Measurements from ENCODE around the gene TMEM88. TPM values are rescaled to one million over a fixed set of nuclear protein-coding genes. Genes with fewer than 3 reads are reported as not detected.

The TMEM88 gene
- total RNA-seq, 1 experiment from 2014 or later, result 2.8 TPM

GRCh38 chr17:7859028-7859427 lies 4.2 kb downstream of the TMEM88 start:
- intact Hi-C loops (cut with micrococcal nuclease), result no loop called here
- POLR2A ChIA-PET, result no interaction called here

GRCh38 chr17:7862692-7863437 lies 8.0 kb downstream of the TMEM88 start:
- intact Hi-C loops (cut with micrococcal nuclease), result loop anchor here (1.0 to 2.0 kb wide), 4 partner anchors 34 to 194 kb away; no protein-coding TSS in a partner anchor
- peak; percentile 89 for TF ChIP-seq RAD21 (IDR thresholded peaks at IDR 0.05; ENCODE audit: low read depth)
- TF ChIP-seq, protein P1, sequence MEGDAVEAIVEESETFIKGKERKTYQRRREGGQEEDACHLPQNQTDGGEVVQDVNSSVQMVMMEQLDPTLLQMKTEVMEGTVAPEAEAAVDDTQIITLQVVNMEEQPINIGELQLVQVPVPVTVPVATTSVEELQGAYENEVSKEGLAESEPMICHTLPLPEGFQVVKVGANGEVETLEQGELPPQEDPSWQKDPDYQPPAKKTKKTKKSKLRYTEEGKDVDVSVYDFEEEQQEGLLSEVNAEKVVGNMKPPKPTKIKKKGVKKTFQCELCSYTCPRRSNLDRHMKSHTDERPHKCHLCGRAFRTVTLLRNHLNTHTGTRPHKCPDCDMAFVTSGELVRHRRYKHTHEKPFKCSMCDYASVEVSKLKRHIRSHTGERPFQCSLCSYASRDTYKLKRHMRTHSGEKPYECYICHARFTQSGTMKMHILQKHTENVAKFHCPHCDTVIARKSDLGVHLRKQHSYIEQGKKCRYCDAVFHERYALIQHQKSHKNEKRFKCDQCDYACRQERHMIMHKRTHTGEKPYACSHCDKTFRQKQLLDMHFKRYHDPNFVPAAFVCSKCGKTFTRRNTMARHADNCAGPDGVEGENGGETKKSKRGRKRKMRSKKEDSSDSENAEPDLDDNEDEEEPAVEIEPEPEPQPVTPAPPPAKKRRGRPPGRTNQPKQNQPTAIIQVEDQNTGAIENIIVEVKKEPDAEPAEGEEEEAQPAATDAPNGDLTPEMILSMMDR (IDR thresholded peaks at IDR 0.05 in 2 of 3, conservative IDR thresholded peaks at IDR 0.05 in 1 of 3; ENCODE audit: borderline replicate concordance in 1 of 3, insufficient read depth in 1 of 3, low read depth in 2 of 3, low read length in 2 of 3), result peak; percentile 66 to 88 (median 74)
- no peak for TF ChIP-seq SP1 (IDR thresholded peaks at IDR 0.05; ENCODE audit: low read depth)
- no peak for DNase-seq (ENCODE audit: low read depth, low spot score)
- ChIA-PET CTCF (interaction anchor here (0.7 to 4.0 kb wide), 12 partner anchors 11 to 195 kb away, joined by 3 to 31 read pairs (median 4); no protein-coding TSS in a partner anchor), RAD21 (ENCODE audit: low non-redundant PET in 1 of 2, low total read pairs in 2 of 2, uncharacterized antibody in 2 of 2, unreplicated experiment in 2 of 2) (interaction anchor here in 1 of 2 experiments (0.7 kb wide), 1 partner anchor 126 kb away, joined by 5 read pairs; no protein-coding TSS in a partner anchor), POLR2A (interaction anchor here (0.6 kb wide), 1 partner anchor 119 kb away, joined by 3 read pairs; no protein-coding TSS in a partner anchor)
- no TSS peak for BruUV-seq (replicated peaks)
- Histone ChIP-seq H3K4me2 (ENCODE audit: low read length) (no peak overlapping the region), H3K4me3 (replicated peaks in 1 of 2; ENCODE audit: low read depth in 1 of 2, low read length in 2 of 2) (no peak overlapping the region), H3K9me2 (ENCODE audit: insufficient read depth) (no peaks in the 10 kb centered on the region), H2AFZ (ENCODE audit: low read depth, low read length, poor library complexity, severe bottlenecking) (no peak overlapping the region), H3K36me3 (ENCODE audit: control insufficient read depth in 1 of 2, insufficient read depth in 2 of 2, low read length in 2 of 2) (peaks cover 8 to 32% of the 10 kb centered on the region in 2 experiments; a peak in 3 of 4 replicates), H3K27me3 (ENCODE audit: insufficient read depth, low read length) (no peaks in the 10 kb centered on the region), H4K20me1 (ENCODE audit: insufficient read depth) (no peaks in the 10 kb centered on the region), H3K9ac (ENCODE audit: low read length) (no peak overlapping the region), H3K4me1 (ENCODE audit: control insufficient read depth in 1 of 2, insufficient read depth in 2 of 2, low read length in 2 of 2) (peaks cover 6 to 24% of the 10 kb centered on the region in 2 experiments), H3K79me2 (ENCODE audit: insufficient read depth, low read length) (peaks cover 31% of the 10 kb centered on the region), H3K27ac (ENCODE audit: low read depth, low read length) (no peak overlapping the region), H3K9me3 (ENCODE audit: control insufficient read depth in 1 of 2, insufficient read depth in 1 of 2, low read depth in 1 of 2, low read length in 2 of 2) (peaks cover 0 to 9% of the 10 kb centered on the region in 2 experiments; a peak in 1 of 4 replicates)
- ATAC-seq, result no peak

More at GRCh38 chr17:7859028-7859427, 4.2 kb downstream of the TMEM88 start:
- H3K9me3 ChIP-seq (ENCODE audit: control insufficient read depth in 1 of 2, insufficient read depth in 1 of 2, low read depth in 1 of 2, low read length in 2 of 2), result no peaks in the 10 kb centered on the region
- no TSS peak for BruUV-seq (replicated peaks)
- ChIA-PET CTCF (interaction anchor here (0.8 to 1.4 kb wide), 3 partner anchors 34 to 131 kb away, joined by 3 to 4 read pairs (median 3); no protein-coding TSS in a partner anchor), RAD21 (ENCODE audit: low non-redundant PET in 1 of 2, low total read pairs in 2 of 2, uncharacterized antibody in 2 of 2, unreplicated experiment in 2 of 2) (no interaction called here)
- H2AFZ ChIP-seq (ENCODE audit: low read depth, low read length, poor library complexity, severe bottlenecking), result no peak overlapping the region
- H3K9ac ChIP-seq (ENCODE audit: low read length), result peak overlapping the region; percentile 93
- no peaks in the 10 kb centered on the region for H3K9me2 ChIP-seq (ENCODE audit: insufficient read depth)
- peak overlapping the region; percentile 92 for H3K27ac ChIP-seq (ENCODE audit: low read depth, low read length)
- no peak for DNase-seq (ENCODE audit: low read depth, low spot score)
- TF ChIP-seq MAX (IDR thresholded peaks at IDR 0.05) (no peak), EZH2phosphoT487 (IDR thresholded peaks at IDR 0.05; ENCODE audit: borderline replicate concordance) (no peak), ATF3 (IDR thresholded peaks at IDR 0.05) (no peak), JUND (IDR thresholded peaks at IDR 0.05) (no peak), ELF1 (IDR thresholded peaks at IDR 0.05; ENCODE audit: borderline replicate concordance, low read depth) (no peak), POLR2A (IDR thresholded peaks at IDR 0.05; ENCODE audit: borderline replicate concordance, extremely low read depth, insufficient read depth, insufficient read length) (no peak), YY1 (IDR thresholded peaks at IDR 0.05; ENCODE audit: extremely low read depth, insufficient replicate concordance, low read depth, low read length) (no peak), CBX3 (IDR thresholded peaks at IDR 0.05; ENCODE audit: low read depth) (no peak)
- H3K36me3 ChIP-seq (ENCODE audit: control insufficient read depth in 1 of 2, insufficient read depth in 2 of 2, low read length in 2 of 2), result peaks cover 8 to 21% of the 10 kb centered on the region in 2 experiments; a peak in 3 of 4 replicates
- H3K4me2 ChIP-seq (ENCODE audit: low read length), result peak overlapping the region; percentile 99
- ATAC-seq, result no peak
- peaks cover 42% of the 10 kb centered on the region for H3K79me2 ChIP-seq (ENCODE audit: insufficient read depth, low read length)
- H3K4me3 ChIP-seq (replicated peaks in 1 of 2; ENCODE audit: low read depth in 1 of 2, low read length in 2 of 2), result peak overlapping the region; percentile 67 to 94
- no peaks in the 10 kb centered on the region for H3K27me3 ChIP-seq (ENCODE audit: insufficient read depth, low read length)
- H4K20me1 ChIP-seq (ENCODE audit: insufficient read depth), result no peaks in the 10 kb centered on the region
- peaks cover 10 to 26% of the 10 kb centered on the region in 2 experiments for H3K4me1 ChIP-seq (ENCODE audit: control insufficient read depth in 1 of 2, insufficient read depth in 2 of 2, low read length in 2 of 2)

Measured in HCT116 (cell line).